GM19238 (cell line): ENCODE results near the gene DHRS2.
"Not testable (repeated sequence)": the region's sequence is repeated elsewhere in the genome, so short reads cannot be mapped to it uniquely, and the experiment has no call there.

Experiments
- DNase-seq: peaks from one replicate; pipeline ENCODE4 v3.0.0; 2011; ENCODE audit warnings: low spot score; ENCODE audit not compliant: insufficient read length

The DHRS2 gene

DNA sequence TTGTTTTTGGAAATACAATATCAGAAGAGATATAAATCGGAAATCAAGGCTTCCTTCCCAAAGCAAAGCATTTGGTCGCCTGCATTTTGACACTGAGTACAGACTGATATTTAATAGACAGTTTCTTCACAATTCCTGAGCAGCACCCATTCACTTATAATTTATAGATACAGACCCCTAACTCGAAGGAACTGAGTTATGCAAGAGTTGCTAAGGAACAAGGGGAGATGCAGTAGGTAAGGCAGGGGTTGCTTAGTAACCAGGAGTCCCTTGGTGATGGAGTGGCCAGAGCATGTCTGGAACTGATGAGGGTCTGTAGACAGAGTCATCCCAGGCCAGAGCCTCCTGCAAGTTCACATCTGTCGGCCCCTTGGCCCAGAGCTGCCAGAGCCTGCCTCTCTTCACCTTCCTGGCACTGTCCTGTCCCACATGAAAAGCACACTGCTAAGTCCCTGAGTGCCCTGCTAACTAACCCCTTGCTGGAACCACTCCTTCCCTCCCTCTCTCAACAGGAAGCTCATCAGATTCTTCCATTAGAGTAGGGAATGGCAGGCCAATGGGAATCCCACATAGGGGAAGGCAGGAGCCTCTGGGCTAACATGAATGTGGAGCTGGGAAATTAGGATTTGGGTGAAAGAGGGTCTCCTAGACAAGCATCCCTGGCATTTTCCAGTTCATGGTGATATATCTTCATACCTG is 3.6 kb upstream of the DHRS2 start:
- no peak for DNase-seq

DNA sequence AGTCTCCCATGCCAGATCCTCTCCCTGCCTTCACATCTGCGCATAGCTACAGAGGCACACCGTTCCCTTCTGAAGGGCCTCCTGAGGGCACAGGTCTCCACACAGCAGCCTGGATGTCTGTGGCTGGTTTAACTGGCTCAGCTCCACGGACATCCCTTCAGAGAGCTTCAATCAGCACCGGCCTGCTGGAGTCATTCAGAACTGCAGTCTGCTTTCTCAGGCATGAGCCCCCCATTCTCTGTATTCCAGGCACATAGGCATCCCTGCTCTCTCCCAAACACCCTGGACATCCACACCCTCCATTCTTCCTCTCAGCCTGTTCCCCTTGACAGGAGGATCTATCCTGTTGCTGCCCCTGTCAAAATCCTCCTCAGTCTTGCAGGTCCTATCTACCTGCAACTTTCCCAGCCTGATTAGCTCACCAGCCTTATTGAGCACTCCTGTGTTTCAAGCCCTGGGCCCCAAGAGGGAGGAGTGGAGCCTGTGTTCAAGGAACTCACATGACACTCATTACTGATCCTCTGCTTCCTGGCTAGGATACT is 2.9 kb upstream of the DHRS2 start:
- DNase-seq: no peak

DNA sequence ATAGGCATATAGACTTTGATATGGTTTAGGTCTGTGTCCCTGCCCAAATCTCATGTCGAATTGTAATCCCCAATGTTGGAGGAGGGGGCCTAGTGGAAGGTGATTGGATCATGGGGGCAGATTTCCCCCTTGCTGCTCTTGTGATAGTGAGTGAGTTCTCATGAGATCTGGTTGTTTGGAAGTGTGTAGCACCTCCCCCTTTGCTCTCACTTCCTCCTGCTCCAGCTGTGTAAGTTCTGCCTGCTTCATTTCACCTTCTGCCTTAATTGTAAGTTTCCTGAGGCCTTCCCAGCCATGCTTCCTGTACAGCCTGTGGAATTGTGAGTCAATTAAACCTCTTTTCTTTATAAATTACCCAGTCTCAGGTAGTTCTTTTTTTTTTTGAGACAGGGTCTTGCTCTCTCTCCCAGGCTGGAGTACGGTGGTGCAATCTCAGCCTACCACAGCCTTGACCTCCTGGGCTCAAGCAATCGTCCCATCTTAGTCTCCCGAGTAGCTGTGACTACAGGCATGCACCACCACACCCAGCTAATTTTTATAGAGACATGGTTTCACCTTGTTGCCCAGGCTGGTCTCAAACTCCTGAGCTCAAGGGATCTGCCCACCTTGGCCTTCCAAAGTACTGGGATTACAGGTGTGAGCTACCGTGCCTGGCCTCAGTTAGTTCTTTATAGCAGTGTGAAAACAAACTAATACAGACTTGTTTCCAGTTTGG is 1.3 kb upstream of the DHRS2 start:
- not testable (repeated sequence) for DNase-seq

DNA sequence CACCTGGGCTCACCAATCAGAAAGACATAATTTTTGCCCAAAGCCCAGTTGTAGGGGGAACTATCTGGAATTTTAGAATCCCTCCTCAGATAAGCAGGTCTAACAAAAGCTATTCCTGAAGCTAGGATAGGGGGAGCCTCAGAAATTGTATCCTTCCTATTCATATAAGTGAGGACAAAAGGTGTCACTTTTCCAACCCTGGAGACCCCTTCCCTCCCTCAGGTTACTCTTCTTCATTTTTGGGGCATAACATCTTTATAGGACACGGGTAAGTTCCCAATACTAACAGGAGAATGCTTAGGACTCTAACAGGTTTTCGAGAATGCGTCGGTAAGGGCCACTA is 1.1 kb downstream of the DHRS2 start:
- DNase-seq: not testable (repeated sequence)

DNA sequence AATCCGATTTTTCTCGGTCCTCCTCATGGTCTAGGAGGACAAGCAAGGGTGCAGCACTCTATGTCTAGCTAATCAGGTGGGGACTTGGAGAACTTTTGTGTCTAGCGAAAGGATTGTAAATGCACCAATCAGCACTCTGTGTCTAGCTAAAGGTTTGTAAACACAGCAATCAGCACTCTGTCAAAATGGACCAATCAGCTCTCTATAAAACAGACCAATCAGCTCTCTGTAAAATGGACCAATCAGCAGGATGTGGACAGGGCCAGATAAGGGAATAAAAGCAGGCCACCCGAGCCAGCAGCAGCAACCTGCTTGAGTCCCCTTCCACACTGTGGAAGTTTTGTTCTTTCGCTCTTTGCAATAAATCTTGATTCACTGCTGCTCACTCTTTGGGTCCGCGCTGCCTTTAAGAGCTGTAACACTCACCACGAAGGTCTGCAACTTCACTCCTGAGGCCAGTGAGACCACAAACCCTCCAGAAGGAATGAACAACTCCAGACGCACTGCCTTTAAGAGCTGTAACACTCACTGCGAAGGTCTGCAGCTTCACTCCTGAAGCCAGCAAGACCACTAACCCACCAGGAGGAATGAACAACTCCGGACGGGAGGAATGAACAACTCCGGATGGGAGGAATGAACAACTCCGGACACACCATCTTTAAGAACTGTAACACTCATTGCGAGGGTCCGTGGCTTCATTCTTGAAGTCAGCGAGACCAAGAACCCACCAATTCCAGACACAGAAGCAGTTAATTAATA is 1.7 kb downstream of the DHRS2 start:
- DNase-seq: not testable (repeated sequence)

DNA sequence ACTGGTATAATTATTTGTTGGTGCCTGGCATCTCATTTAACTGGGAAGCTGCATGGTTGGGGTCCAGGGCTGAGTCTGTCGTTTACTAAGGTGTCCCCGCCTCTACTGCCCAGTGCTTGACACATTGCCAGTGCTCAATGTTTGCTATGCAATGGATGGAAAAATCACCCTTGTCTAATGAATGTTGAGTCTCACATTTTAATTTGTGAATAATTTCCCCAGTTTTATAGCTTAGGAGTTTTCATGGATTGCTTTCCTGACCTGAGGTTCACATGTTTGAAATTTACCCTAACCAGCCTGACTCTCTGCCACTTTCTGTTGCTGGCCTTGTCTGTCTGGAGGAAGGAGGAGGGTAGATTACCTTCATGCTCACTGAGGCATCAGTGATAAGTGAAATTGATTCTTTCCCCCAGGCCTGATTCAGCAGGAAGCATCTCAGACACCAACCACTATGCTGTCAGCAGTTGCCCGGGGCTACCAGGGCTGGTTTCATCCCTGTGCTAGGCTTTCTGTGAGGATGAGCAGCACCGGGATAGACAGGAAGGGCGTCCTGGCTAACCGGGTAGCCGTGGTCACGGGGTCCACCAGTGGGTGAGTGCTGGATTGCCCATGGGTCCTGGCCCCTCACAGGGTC is 2.4 kb downstream of the DHRS2 start:
- DNase-seq: no peak

DNA sequence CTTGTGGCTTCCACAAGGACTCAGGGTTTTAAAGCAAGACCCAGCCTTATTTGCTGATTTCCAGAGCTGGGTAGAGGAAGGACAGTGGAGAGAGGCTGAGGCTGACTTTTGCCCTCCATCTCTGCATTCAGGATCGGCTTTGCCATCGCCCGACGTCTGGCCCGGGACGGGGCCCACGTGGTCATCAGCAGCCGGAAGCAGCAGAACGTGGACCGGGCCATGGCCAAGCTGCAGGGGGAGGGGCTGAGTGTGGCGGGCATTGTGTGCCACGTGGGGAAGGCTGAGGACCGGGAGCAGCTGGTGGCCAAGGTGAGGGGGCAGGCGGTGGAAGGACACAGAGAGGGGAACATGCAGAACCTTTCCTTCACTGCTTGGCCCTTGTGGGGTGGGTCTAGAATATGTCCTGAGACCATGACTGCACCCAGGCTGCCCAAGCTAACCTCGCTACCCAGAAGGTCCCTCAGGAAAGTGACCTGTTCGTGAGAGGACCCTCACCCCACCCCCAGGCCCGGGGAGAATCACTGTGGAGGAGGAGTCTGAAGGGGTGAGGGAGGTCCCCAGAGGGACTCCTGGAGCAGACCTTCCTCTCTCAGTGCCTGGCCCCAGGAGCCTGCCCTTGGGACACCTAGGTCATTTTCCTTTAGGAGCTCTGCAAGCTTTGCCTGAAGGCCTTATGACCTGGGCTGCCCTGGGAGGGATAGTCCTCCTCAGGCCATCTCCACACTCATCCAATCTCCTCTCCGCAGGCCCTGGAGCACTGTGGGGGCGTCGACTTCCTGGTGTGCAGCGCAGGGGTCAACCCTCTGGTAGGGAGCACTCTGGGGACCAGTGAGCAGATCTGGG is 3.1 kb downstream of the DHRS2 start:
- no peak for DNase-seq

DNA sequence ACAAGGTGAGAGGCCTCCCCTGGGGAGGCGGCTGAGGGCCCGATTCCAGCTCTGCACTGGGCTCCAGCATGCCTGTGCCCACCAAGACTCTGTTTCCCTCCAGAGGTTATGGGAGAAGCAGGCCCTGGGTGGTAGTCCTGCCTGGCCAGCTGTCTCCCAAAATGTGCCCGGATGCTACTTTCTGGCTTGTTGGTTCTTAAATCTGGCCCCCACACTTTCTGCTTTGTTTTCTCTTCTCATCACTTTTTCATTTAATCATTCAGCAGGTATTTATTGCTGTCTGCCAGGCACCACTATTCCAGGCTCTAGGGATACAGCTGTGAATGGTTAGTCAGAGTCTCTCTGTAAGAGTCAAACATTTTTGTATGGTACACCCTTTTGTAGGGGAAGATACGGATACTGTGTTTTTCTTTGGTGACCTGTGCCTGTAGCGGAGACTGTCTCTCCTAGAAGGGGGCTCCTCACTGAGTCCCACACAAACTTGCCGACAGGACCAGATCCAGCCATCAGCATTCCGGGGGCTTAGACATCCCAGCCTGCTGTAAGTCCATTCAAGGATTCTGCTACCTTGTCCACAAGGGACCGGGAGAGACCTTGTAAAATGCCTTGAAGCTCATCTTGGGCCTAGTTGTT is 3.8 kb downstream of the DHRS2 start:
- no peak for DNase-seq

DNA sequence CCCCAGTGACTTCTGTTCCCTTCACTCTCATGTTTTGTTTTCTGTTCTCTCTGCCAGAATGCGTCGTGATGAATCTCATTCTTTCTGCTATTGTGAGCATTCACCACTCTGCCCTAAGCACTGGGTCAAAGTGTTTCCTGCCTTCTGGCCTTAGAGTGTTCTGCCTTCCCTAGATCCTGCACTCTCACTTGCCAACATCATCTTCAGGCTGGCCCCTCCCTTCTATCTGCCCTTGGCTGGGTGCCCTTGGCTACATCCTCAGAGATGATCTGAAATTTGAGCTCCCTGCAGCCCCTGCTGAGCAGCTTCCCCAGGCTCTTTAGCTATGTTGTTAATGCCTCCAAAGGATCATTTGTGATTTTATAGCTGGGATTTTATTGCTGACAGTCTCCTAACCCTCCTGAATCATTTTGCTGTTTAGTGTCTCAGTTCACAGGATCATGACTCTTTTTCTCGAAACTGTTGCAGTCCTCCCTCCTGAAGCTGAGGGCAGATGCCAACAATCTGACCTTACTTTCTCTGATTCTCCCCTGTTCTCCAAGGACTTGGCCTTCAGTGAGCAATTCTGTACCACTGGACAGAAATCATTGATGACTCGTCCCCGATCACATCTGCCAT is 4.5 kb downstream of the DHRS2 start:
- no peak for DNase-seq

DNA sequence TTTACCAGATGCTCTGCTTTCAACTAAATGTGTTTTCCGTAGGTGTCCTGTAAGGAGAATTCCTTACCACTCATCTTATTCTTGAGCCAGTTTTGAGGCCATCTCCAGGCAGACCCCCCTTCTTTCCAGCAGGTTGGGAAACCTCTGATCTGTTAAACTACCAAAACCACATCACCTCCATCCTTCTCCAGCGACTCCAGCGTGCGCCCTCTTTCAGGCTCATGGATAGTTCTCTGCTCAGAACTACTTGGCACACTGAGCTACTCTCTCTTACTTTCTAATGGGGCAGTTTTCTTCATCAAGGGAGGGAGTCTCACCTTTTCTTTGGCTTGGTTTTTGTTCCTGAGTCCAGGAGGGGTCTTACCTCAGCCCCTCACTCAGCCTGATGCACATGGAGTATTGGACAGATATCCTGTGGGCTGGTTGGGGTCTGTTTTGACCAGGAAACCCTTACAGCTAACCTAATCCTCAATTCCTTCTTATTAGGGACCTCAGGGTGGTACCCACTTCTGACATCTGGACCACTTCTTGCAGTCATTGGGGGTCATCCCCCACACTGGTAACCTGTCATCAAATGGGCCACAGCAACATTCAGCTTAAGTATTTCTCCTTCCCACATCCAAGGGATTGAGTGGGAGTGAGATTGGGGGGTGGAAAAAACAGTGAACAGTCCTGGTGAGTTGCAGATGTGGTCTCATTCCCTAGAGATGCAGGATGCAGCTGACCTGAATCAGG is 5.2 kb downstream of the DHRS2 start:
- no peak for DNase-seq

DNA sequence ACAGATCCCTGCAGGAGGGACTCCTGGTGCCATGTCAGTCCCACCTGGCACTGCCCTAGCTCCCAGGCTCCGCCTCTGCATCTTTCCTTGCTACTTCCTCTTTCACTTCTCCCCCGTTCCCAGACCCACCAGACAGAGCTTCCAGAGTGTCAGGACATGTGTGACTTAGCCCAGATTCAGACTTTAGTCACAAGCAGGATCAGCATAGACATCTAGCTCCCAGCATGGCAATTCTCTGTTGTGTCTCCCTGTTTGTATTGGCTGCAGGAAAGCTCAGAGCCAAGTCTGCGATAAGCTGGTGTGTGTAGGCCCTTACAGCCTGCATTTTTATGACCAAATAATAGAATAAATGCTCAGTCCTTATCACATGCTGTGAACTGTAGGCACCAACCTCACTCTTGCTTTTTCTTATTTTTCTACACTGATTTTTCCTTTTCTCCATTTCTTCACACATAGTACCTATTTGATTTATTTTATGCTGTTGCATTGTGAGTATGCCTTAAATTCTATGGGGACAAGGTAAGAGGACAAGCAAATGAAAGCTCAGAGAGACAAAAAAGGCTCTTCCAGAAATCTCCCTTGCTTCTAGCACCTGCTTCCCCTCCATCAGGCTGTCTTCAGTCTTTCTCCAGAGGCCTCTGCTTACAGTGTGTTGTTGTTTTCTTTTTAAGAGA is 5.9 kb downstream of the DHRS2 start:
- no peak for DNase-seq

DNA sequence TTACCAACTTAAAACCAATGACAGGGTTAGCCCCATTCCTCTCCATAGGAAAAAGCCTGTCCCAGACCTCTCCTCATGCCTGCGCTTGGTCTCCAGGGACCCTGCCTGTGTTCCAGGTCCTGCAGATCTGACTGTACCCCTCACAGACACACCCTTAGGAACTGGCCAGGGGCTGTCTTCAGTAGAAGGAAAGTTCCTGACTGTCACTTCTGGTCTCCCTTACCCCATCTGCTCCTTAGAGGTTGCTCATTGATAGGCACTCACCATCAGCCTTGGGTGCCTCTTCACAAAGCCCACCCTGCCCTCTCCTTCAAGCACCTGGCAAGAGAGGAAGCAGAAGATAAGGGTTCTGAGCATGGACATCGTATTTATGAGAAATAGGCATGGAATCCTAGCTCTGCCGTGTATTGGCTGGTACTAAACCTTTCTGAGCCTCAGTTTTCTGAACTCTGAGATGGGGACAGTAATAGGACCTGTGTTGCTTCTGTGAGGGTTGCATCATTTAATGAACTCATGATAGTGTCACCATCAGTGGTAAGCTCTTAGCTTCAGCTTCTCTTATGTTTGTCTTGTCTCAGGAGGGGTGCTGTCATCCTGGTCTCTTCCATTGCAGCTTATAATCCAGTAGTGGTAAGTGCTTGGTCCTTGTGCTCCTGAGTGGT is 7.5 kb downstream of the DHRS2 start:
- no peak for DNase-seq

DNA sequence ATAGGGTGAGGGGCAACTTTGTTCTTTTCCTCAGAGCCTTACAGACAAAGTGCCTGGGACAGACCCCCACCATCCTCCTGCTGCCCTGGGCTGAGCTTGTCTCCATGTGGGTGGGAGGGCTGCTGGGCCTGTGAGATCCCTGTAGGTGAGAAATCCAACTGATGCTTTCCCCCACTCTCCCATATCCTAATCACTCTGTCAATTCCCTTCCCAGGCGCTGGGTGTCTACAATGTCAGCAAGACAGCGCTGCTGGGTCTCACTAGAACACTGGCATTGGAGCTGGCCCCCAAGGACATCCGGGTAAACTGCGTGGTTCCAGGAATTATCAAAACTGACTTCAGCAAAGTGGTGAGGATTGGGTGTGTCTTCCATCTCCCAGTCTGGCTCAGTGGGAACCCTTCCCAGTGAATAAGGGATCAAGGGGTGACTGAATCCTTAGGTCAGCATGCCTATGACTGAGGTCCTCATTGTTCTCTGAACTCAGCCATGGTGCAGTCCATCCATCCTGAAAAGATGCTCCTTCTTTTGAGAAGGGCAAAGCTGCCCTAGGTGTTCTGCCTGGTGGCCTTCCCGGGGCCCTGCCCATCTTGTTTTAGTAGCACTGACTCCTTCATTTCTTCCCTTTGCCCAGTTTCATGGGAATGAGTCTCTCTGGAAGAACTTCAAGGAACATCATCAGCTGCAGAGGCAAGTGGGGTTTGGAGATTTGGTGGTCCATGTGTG is 8.2 kb downstream of the DHRS2 start:
- no peak for DNase-seq

DNA sequence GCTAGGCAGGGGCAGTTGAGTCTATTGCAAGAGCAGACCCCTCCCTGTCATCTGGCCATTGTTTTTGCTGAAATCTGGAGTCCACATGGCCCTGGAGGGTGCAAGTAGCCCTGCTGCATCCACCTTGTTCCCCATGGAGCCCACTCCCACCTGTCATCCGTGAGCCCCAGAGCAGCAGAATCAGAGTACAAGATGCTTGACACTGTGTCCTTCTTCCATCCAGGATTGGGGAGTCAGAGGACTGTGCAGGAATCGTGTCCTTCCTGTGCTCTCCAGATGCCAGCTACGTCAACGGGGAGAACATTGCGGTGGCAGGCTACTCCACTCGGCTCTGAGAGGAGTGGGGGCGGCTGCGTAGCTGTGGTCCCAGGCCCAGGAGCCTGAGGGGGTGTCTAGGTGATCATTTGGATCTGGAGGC is 8.8 kb downstream of the DHRS2 start:
- no peak for DNase-seq

DNA sequence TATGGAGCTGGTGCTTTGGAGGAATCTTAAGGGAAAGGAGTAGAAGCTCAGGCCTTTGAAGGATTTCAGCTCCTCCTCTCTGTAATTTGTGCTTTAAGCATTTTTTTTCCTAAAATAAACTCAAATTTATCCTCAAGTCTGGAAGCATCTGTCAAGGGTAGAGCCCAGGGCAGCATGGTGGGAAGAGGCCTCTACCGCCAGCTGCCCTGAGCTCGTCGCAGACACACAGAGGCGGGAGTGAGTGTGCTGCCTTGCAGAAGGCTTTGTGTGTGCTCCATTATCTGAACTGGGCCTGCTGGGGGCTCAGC is 9.3 kb downstream of the DHRS2 start:
- no peak for DNase-seq

DNA sequence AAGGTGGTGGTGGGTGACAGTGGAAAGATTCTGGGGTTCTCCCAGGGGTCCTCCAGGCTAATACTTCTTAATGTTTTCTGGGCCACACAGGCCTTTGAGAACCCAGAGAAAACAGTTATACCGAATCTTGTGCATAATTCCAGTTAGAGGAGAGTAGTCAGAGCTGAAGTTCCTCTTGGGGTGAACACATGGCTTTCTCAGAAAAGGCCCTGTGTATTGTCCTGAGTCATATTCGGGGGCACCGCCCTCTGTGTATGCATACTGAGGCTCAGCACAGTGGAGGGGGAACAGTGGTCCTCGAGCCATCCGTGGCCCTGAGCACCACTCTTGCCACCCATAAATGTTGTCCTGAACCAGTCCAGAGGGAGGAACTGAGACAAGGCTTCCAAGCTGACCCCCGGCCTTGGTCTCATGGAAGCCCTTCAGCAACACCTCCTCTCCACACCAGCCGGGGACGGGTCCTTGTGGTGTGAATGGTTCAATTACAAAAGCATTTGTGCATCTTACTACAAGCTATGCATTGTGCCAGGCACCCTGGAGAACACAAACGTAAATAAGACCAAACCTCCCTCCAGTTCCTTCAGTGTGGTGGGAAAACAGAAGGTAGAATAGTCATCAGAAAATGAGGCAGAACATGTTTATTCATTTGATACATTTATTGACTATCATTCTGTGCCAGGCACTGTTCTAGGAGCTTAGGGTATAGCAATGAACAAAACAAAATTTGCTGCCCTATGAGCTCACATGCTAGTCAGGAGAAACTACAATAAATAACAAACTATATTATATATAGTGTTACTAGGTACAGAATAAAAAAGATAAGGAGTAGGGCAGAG is 9.9 kb downstream of the DHRS2 start:
- DNase-seq: no peak
